HepG2 (cell line): Measurements from ENCODE around the gene NEMF. TPM values are rescaled to one million over a fixed set of nuclear protein-coding genes. Genes with fewer than 3 reads are reported as not detected.
A peak's percentile ranks its signal among the peaks of the same experiment; 100 is the strongest.

Source experiments
- CBX2 ChIP-seq, 2 experiments: fragments of 200-600 bp in 1 of 2; sonication (generic); formaldehyde crosslinking in 1 of 2; IDR thresholded peaks; 2 replicates each; pipeline versions ENCODE4 v1.7.0 to v1.8.1; 2018 to 2022; ENCODE audit warnings: low read depth in 2 of 2, low read length in 1 of 2, mild to moderate bottlenecking in 1 of 2, missing genetic modification reagents in 1 of 2
- FOXM1 ChIP-seq: sonication (generic); formaldehyde crosslinking; IDR thresholded peaks from 2 replicates; pipeline ENCODE4 v1.5.0; 2020; ENCODE audit warnings: missing genetic modification reagents
- HIVEP1 ChIP-seq: sonication (generic); formaldehyde crosslinking; IDR thresholded peaks from 2 replicates; pipeline ENCODE4 v1.4.0; 2020; ENCODE audit warnings: mild to moderate bottlenecking, missing genetic modification reagents
- HMG20A ChIP-seq: IDR thresholded peaks from 2 replicates; pipeline ENCODE4 v1.6.1; 2016; ENCODE audit warnings: borderline replicate concordance
- IRF2 ChIP-seq: IDR thresholded peaks from 2 replicates; pipeline ENCODE4 v1.6.1; 2018; ENCODE audit warnings: missing genetic modification reagents, missing compliant biosample characterization
- KAT7 ChIP-seq: IDR thresholded peaks from 2 replicates; pipeline ENCODE4 v1.6.1; 2018; ENCODE audit warnings: borderline replicate concordance, missing compliant biosample characterization
- MEF2D ChIP-seq: sonication (generic); formaldehyde crosslinking; IDR thresholded peaks from 2 replicates; pipeline ENCODE4 v1.5.1; 2020; ENCODE audit warnings: mild to moderate bottlenecking, missing genetic modification reagents
- MEIS2 ChIP-seq: sonication (generic); formaldehyde crosslinking; IDR thresholded peaks from 2 replicates; pipeline ENCODE4 v1.9.0; 2021; ENCODE audit warnings: mild to moderate bottlenecking, missing genetic modification reagents
- MIER3 ChIP-seq: IDR thresholded peaks from 2 replicates; pipeline ENCODE4 v1.6.1; 2016; ENCODE audit warnings: missing compliant biosample characterization, borderline replicate concordance
- NONO ChIP-seq, 2 experiments: fragments of 450-650 bp in 1 of 2; sonication (generic) in 1 of 2; formaldehyde crosslinking in 1 of 2; IDR thresholded peaks in 1 of 2; conservative IDR thresholded peaks in 1 of 2; 2 replicates each; pipeline versions ENCODE4 v1.6.1 to v1.8.0; 2017 to 2022; ENCODE audit warnings: mild to moderate bottlenecking in 1 of 2, missing genetic modification reagents in 1 of 2, moderate library complexity in 1 of 2
- SMC3 ChIP-seq: IDR thresholded peaks from 2 replicates; pipeline ENCODE4 v1.6.1; 2011; ENCODE audit warnings: low read length, improper control_type of control experiment
- SRSF1 ChIP-seq: fragments of 200-400 bp; formaldehyde crosslinking; optimal IDR thresholded peaks from 2 replicates; pipeline ENCODE3; 2017; ENCODE audit warnings: mild to moderate bottlenecking, low read depth, low read length, moderate library complexity
- TARDBP ChIP-seq: sonication (generic); formaldehyde crosslinking; IDR thresholded peaks from 2 replicates; pipeline ENCODE4 v1.8.0; 2022; ENCODE audit warnings: mild to moderate bottlenecking, missing genetic modification reagents
- TGIF2 ChIP-seq: IDR thresholded peaks from 2 replicates; pipeline ENCODE4 v1.6.1; 2016; ENCODE audit warnings: control low read depth, missing compliant biosample characterization
- ZBTB1 ChIP-seq: sonication (generic); formaldehyde crosslinking; IDR thresholded peaks from 2 replicates; pipeline ENCODE4 v1.4.0; 2020; ENCODE audit warnings: missing genetic modification reagents, borderline replicate concordance
- ZBTB2 ChIP-seq: sonication (generic); formaldehyde crosslinking; IDR thresholded peaks from 2 replicates; pipeline ENCODE4 v1.8.0; 2022; ENCODE audit warnings: low read depth, missing genetic modification reagents
- ZBTB26 ChIP-seq: IDR thresholded peaks from 2 replicates; pipeline ENCODE4 v1.6.1; 2016; ENCODE audit warnings: missing compliant biosample characterization, missing genetic modification reagents, borderline replicate concordance
- ZBTB38 ChIP-seq: sonication (generic); formaldehyde crosslinking; IDR thresholded peaks from 2 replicates; pipeline ENCODE4 v1.5.1; 2020; ENCODE audit warnings: mild to moderate bottlenecking, missing genetic modification reagents
- ZBTB7B ChIP-seq: sonication (generic); formaldehyde crosslinking; IDR thresholded peaks from 2 replicates; pipeline ENCODE4 v1.4.0; 2020; ENCODE audit warnings: missing genetic modification reagents
- ZNF138 ChIP-seq: sonication (generic); formaldehyde crosslinking; IDR thresholded peaks from 2 replicates; pipeline ENCODE4 v1.5.0; 2020; ENCODE audit warnings: mild to moderate bottlenecking, low read depth, missing genetic modification reagents
- ZNF253 ChIP-seq: sonication (generic); formaldehyde crosslinking; IDR thresholded peaks from 2 replicates; pipeline ENCODE4 v1.8.0; 2022; ENCODE audit warnings: mild to moderate bottlenecking, missing genetic modification reagents, borderline replicate concordance
- ZNF264 ChIP-seq: sonication (generic); formaldehyde crosslinking; IDR thresholded peaks from 2 replicates; pipeline ENCODE4 v1.4.0; 2020; ENCODE audit warnings: missing genetic modification reagents
- ZNF484 ChIP-seq: sonication (generic); formaldehyde crosslinking; IDR thresholded peaks from 2 replicates; pipeline ENCODE4 v1.5.1; 2020; ENCODE audit warnings: mild to moderate bottlenecking, low read depth, missing genetic modification reagents, borderline replicate concordance
- ZNF556 ChIP-seq: sonication (generic); formaldehyde crosslinking; IDR thresholded peaks from 2 replicates; pipeline ENCODE4 v1.4.0; 2020; ENCODE audit warnings: mild to moderate bottlenecking, missing genetic modification reagents, borderline replicate concordance
- ZNF652 ChIP-seq: IDR thresholded peaks from 2 replicates; pipeline ENCODE4 v1.6.1; 2016; ENCODE audit warnings: low read depth, borderline replicate concordance
- ZNF775 ChIP-seq: sonication (generic); formaldehyde crosslinking; IDR thresholded peaks from 2 replicates; pipeline ENCODE4 v1.4.0; 2020; ENCODE audit warnings: missing genetic modification reagents, mild to moderate bottlenecking, moderate library complexity, borderline replicate concordance
- ZNF891 ChIP-seq: sonication (generic); formaldehyde crosslinking; IDR thresholded peaks from 2 replicates; pipeline ENCODE4 v1.5.0; 2020; ENCODE audit warnings: mild to moderate bottlenecking, missing genetic modification reagents
- polyA plus RNA-seq, 8 experiments: library from polyadenylated mRNA; depleted of rRNA in 3 of 8; stranded (reverse) in 7 of 8; unstranded in 1 of 8; fragments of >200 nt; fragmentation: Illumina TruSeq in 4 of 8; extraction: Trizol in 4 of 8; gene quantifications; 2 replicates each; pipeline versions ENCODE4 v1.2.1 to v1.2.3, GENCODE V29; 2011 to 2016; ENCODE audit warnings: low read depth in 4 of 8, missing spikeins in 1 of 8, mixed read lengths in 1 of 8; ENCODE audit not compliant: insufficient read depth in 1 of 8
- total RNA-seq, 5 experiments: library from RNA; depleted of rRNA; stranded (reverse); fragments of >200 nt; fragmentation: Illumina TruSeq; extraction: Trizol; gene quantifications; 2 replicates each; pipeline ENCODE4 v1.2.3, GENCODE V29; 2016; ENCODE audit warnings: low read depth in 1 of 5

Gene NEMF
- total and polyA plus RNA-seq, 2 of the 13 experiments (the other 11 are each of a cell fraction or from before 2014, with no cell fraction given): 21.3 to 57.9 TPM

- 0 out of 2 replicates have a peak, but pooled peaks have one; percentile 22 for TF ChIP-seq ZBTB2 (CRISPR knock-in tag)
- peak; percentile 93 for TF ChIP-seq SMC3
- no peak for TF ChIP-seq MEF2D (CRISPR knock-in tag)
- TF ChIP-seq ZNF253: no peak
- TF ChIP-seq ZNF775: no peak
- TF ChIP-seq MIER3 (CRISPR knock-in tag): peak; percentile 36; the same call in 1 of the 2 replicates
- TF ChIP-seq IRF2 (CRISPR knock-in tag): 0 out of 2 replicates have a peak, but pooled peaks have one; percentile 43
- TF ChIP-seq ZBTB7B: 0 out of 2 replicates have a peak, but pooled peaks have one; percentile 24
- 0 out of 2 replicates have a peak, but pooled peaks have one; percentile 24 for TF ChIP-seq ZBTB26
- TF ChIP-seq TGIF2 (CRISPR knock-in tag): peak; percentile 64; the same call in 1 of the 2 replicates
- TF ChIP-seq ZNF891 (CRISPR knock-in tag): no peak
- TF ChIP-seq KAT7: 0 out of 2 replicates have a peak, but pooled peaks have one; percentile 52
- TF ChIP-seq ZNF652: peak; percentile 26; the same call in 1 of the 2 replicates
- 0 out of 2 replicates have a peak, but pooled peaks have one; percentile 57 for TF ChIP-seq ZNF556 (CRISPR knock-in tag)
- 0 out of 2 replicates have a peak, but pooled peaks have one; percentile 48 for TF ChIP-seq ZBTB38
- TF ChIP-seq ZNF484 (CRISPR knock-in tag): 0 out of 2 replicates have a peak, but pooled peaks have one; percentile 33
- TF ChIP-seq HIVEP1 (CRISPR knock-in tag): peak; percentile 48; the same call in 1 of the 2 replicates
- TF ChIP-seq TARDBP: 0 out of 2 replicates have a peak, but pooled peaks have one; percentile 33
- peak; percentile 77 for TF ChIP-seq ZNF264
- no peak for TF ChIP-seq ZBTB1 (CRISPR knock-in tag)
- TF ChIP-seq CBX2 (IDR thresholded peaks at IDR 0.05; ENCODE audit: low read depth, low read length): no peak
- no peak for TF ChIP-seq CBX2 (CRISPR knock-in tag; IDR thresholded peaks at IDR 0.05; ENCODE audit: low read depth)
- no peak for TF ChIP-seq ZNF138
- 0 out of 2 replicates have a peak, but pooled peaks have one; percentile 22 for TF ChIP-seq MEIS2 (CRISPR knock-in tag)
- no peak for TF ChIP-seq NONO (IDR thresholded peaks at IDR 0.05)
- peak; percentile 59; the same call in 1 of the 2 replicates for TF ChIP-seq NONO (CRISPR knock-in tag; conservative IDR thresholded peaks at IDR 0.05)
- TF ChIP-seq HMG20A (CRISPR knock-in tag): peak; percentile 45; the same call in 1 of the 2 replicates
- TF ChIP-seq FOXM1 (CRISPR knock-in tag): no peak
- TF ChIP-seq SRSF1: no peak
Measured at GRCh38 chr14:49879646-49880204, 27.1 kb upstream of the NEMF start (continued).
